Activated CD4-positive, alpha-beta T cell treated with anti-CD3 and anti-CD28 coated beads, Interleukin-10, Interleukin-2, amounts not matched to agents 100 ng/mL and 50 ng/mL, durations not matched to agents 16 hours and 8 hours (primary cell): ENCODE results near the gene ATOX1.
A peak's percentile ranks its signal among the peaks of the same experiment; 100 is the strongest.
"Not testable (repeated sequence)": the region's sequence is repeated elsewhere in the genome, so short reads cannot be mapped to it uniquely, and the experiment has no call there.

Source experiments
- DNase-seq: peaks from one replicate; pipeline ENCODE4 v3.0.0-alpha.2; 2020

Gene ATOX1, protein sequence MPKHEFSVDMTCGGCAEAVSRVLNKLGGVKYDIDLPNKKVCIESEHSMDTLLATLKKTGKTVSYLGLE

DNA sequence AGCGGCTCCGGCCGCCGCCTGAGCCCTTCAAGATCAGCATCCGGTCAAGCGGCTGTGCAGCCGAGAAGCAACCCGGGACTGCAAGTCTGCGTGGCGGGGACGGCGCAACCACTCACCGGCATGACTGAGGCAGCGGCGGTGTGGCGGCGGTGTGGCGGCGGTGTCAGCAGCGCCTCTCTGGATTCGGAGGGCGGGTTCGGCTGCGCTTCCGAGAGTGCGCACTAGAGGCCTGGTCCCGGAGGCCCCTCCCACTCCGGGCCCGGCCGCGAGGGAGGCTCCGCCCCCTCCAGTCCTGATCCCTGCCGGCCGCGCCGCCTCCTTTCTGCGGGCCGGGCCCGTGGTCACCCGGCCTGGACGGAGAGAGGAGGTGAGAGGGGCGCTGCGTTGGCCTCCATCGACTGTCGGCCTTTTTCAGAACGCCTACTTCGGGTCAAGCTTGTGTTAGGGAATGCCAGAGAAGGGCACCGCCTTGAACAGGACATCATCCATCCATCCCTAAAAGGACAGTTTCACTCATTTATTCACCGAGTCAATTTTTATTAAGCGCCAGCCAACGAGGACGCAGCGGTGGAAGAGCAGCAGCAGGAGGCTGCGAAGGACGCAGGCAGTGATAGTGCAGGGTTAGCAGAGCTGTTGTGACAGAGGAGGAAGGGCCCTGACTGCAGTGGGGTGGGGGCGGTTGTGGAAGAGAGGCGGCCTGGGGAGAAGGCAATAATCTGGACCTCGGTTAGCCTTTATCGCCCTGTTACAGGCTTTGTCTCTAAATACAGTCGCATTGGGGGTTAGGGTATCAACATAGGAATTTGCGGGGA is at the start of gene ATOX1:
Gene ATOX1 (minus strand): TSS at position 202 of the 812 bp plus-strand sequence. CDS start 80 bp downstream, at position 122.
- DNase-seq = peak; percentile 95

DNA sequence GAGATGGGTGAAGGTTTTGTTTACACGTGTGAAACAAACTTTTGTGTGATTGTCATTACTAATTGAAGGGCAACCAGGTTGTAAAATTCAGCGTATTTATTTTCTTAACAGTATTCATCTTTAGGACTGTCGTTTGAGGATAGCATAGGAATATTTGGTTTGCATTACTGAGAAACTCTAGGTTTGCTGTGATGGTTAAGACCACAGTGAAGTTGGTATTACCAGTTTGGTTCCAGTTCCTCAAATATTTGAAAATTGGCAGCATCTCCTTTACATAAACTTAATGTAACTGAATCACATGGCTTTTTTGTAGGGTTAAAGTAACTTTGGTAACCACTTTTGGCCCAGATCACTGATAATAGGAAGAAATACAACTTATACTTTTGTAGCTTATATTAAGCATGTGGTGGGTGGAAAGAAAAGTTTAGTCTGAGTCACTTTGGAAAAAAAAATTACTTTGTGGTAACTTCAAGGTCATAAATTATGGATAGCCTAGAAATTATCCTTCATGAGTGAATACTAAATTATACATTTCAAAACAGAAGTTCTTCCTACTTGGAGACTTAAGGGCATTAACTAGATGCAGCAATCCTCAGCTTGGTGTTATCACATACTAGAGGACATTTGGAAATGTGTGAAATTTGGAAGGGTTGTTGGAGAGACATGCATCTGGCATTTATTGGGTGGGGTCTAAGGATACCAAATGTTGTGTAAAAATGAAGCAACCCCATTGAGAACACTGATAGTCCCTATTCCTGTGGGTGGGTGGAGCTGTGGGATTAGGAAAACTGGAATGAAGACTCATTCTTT is 47.2 kb upstream of the ATOX1 start:
- DNase-seq = no peak

DNA sequence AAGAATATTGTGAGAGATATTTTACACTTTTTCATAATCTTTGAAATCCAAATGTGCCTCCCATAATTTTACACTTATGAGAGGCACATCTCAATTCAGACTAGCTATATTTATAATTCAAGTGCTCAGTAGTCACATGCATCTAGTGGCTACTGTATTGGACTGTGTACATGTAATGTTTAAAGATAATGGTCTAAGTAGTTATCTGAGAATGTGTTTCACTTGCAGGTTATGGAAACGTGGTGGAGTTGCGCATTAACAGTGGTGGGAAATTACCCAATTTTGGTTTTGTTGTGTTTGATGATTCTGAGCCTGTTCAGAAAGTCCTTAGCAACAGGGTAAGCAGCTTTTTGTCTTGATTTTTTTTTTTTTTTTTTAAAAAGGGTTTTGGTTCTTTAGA is 42.1 kb upstream of the ATOX1 start:
- DNase-seq = no peak

DNA sequence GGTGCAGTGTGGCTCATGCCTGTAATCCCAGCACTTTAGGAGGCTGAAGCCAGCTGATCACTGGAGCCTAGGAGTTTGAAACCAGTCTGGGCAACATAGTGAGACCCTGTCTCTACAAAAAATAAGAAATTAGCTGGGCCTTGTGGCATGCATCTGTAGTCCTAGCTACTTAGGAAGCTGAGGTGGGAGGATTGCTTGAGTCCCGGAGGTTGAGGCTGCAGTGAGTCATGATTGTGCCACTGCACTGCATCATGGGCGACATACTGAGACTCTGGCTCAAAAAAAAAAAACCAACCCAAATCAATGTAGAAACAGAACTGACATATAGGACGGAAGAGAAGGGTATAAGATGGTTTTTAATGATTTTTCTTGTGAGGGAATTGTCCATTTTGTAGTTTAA is 41.0 kb upstream of the ATOX1 start:
- peak; percentile 35 for DNase-seq

DNA sequence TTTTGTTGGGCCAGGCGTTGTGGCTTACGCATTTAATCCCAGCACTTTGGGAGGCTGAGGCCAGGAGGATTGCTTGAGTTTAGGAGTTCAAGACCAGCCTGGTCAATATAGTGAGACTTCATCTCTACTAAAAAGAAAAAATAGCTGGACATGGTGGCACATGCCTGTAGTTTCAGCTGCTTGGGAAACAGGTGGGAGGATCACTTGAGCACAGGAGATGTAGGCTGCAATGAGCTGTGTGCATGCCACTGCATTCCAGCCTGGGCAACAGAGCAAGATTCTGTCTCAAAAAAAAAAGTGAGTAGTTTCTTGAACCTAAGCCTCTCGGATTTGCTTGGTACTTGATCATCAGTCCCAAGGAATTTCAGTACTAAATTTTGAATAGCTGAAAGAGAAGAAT is 40.2 kb upstream of the ATOX1 start:
- DNase-seq = no peak

DNA sequence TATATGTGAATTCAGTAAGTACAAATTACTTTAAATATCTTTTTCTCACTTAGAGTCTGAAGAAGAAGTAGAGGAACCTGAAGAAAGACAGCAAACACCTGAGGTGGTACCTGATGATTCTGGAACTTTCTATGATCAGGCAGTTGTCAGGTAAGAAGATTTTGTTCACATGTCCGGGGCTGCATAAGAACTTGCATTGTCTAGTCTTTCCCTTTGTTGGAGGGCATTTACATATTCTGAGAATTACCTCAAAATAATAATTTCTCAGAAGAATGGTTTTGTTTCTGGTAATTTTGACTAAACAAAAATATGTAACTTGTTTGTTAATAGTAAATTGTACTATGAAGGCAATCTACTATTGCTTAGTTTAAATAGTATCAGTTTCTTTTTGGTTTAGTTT is 37.0 kb upstream of the ATOX1 start:
- no peak for DNase-seq

DNA sequence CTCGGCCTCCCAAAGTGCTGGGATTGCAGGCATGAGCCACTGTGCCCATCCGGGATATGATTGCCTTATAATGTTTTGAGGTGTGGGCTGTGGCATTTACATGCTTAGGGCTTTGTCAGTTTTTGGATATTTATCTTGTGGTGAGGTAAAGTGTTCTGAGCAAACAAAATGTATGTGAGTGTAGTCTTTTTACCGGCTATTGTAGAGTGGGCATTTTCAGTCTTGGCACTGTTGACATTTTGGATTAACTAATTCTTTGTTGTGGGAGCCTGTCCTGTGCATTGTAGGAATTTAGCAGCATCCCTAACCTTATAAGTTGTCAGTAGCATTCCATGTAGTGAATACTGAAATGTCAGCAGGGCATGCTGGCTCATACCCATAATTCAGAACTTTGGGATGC is 34.9 kb upstream of the ATOX1 start:
- DNase-seq = no peak

DNA sequence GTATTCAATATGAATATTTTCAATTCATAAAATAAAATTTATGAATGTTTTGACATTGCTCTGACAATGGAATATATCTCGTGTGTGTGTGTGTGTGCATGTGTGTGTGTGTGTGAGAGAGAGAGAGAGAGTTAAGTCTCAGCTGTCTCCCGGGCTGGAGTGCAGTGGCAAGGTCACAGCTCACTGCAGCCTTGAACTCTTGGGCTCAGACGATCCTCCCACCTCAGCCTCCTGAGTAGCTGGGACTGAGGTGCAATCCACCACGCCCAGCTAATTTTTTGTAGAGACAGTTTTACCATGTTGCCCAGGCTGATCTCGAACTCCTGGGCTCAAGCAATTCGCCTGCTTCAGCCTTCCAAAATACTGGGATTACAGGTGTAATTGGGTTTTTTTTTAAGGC is 29.4 kb upstream of the ATOX1 start:
- no peak for DNase-seq

DNA sequence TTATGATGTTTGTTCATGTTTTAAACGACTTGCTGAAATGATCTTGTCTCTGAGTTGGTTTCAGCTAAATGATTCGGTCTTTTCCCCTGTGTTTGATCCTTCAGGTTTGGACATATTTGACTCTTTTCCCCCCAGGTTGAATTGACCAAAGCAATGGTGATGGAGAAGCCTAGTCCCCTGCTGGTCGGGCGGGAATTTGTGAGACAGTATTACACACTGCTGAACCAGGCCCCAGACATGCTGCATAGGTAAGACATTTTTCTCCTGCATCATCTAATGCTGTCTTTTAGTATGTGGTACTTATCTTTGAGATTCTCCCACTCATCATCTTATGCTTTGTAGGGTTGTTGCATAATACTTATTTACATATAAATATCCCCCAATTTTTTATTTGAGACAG is 28.0 kb upstream of the ATOX1 start:
- no peak for DNase-seq

DNA sequence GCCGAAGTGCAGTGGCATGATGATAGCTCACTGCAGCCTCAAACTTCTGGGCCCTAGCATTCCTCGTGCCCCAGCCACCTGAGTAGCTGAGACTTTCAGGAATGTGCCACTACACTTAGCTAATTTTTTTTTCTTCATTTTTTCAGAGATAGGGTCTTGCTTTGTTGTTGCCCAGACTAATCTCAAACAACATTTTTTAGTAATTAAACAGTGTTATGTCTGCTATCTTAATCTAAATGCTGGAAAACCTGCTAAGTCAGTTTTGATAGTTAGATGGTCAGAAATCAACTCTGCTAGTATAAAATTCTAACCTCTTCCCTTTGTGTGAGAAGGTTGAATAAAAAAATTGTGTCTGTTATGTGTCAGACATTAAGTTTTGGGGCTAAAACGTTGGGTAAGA is 25.7 kb upstream of the ATOX1 start:
- DNase-seq = no peak

DNA sequence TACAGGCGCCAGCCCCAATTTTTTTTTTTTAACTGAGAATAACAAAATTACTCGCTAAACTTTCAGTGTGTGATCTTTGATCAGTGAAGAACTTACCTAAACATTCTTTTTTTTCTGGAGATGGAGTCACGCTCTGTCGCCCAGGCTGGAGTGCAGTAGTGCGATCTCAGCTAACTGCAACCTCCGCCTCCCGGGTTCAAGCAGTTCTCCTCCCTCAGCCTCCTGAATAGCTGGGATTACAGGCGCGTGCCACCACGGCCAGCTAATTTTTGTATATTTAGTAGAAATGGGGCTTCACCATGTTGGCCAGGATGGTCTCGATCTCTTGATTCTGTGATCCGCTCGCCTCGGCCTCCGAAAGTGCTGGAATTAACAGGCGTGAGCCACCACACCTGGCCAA is 25.2 kb upstream of the ATOX1 start:
- not testable (repeated sequence) for DNase-seq

DNA sequence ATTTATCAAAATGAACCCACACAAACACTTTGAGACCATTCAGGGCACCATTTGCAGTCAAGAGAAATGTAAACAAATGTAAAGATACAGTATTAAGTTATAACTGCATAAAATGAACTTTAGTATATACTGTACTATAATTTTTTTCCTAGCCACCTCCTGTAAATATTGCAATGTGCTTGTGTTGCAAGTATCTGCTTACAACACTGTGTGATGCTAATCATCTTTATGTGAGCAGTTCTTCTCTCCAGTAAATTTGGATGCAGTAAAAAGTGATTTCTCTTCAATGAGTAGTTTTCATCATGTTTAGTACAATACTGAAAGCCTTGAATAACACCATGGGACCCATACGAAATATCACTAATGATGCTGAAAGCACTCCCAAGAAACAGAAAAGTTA is 22.8 kb upstream of the ATOX1 start:
- no peak for DNase-seq

DNA sequence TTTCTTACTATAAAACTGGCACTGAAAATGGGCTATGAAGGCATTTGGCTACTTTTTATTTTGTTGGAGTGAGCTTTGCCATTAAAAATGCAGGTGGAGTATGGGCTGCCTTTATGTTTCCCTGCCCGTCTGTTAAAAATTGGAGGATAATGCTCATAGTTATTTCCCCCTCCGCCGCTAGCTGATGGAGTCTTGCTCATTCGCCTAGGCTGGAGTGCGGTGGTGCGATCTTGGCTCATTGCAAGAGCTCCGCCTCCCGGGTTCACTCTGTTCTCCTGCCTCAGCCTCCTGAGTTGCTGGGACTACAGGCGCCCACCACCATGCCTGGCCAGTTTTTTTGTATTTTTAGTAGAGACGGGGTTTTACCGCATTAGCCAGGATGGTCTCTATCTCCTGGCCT is 21.9 kb upstream of the ATOX1 start:
- no peak for DNase-seq

DNA sequence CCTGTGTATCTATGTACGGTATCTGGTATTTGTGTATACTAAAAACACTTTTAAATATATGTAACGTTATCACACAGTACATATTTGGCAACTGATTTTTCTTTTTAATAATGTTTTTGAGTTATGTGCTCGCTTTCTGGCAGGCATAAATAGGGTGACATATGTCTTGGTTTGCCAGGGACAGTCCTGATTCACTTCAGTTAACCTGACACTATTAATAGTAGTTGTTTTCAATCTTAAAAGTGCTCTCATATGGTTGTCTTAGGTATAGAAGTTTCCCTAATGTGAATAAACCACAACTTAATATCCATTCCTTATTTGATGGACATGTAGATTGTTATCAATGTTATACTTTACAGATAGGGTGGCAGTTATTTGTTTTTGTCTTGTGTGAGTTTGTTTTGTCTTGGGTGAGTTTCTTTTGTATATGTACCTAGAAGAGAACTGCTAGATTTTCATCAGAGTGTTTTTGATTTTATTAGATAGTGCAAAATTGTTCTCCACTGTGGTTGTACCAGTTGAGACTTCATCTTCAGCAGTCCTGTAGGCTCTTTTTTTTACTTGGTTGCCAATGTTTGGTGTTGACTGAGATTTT is 21.2 kb upstream of the ATOX1 start:
- no peak for DNase-seq

DNA sequence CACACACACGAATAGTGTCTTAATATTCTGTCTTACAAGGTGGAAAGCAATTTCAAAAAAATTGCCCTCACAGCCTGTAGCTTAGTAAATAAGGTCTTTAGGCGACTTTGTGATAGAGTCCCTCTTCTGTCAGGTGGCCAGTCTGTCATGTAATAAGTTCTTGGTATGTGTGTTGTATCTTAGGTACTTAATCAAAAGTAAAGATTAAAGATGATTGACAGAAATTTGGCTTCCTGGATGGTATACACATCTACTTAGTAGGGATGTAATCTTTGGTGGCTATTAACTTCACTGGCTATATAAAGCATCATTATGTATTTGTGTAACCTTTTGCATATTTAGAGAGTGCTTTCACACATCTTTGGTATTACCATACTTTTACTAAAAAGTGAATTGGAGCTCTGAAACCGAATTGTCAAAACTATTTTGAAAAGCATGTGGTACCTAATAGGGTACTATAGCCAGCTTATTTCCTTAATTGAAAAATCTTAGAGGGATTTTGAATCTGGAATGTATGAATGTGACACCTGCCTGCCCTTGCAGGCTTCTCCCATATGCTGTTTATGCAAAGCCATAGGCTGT is 16.7 kb upstream of the ATOX1 start:
- DNase-seq = no peak

DNA sequence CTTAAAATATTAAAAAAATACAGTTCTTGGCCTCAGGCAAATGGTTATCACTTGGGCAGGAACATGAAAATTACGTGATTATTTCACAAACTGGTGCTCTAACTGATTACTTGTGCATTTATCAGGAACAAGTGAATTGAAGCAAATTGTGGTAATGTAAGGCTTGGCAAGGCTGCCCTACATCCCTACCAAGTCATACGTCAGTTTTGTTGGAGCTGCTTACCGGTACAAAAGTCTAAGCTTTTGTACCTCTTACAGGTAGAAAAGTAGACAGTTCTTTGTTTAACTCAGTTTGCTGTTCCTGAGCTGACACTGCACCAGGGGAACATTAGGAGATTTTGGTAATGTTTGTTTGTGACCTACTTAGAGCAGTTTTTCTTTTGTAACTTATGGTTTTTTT is 15.5 kb upstream of the ATOX1 start:
- DNase-seq = no peak

DNA sequence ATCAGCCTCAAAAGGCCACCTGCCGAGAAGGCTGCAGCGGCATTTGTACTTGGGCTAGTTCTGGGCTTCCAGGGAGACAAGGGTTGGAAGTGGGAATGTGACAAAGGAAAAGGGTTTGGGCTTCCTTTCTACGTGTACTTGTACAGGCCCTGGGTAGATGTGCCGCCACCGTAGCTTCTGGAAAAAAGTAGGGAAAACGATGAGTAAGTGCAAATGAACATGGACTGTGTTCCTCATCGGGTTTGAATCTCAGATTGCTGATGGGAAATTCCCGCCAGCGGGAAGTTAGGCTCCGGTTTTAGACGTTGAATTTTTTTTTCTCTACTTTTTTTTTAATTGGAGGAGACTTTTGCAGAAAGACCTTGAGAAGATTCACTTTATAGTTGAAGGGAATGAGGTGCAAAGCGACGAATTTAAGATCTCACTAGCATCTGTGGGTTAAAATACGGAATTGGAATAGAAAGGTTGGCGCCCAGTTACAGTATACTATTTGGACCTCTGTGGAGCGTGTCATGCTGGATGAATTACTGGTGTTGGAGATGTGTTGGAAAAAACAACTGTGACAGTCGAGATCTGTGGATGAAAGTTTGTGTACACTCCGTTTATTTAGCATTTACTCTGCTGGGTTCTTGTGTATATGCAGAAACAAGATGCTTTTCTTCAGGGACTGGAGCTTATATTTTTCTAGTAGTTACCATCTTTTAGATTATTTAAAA is 14.6 kb upstream of the ATOX1 start:
- no peak for DNase-seq

DNA sequence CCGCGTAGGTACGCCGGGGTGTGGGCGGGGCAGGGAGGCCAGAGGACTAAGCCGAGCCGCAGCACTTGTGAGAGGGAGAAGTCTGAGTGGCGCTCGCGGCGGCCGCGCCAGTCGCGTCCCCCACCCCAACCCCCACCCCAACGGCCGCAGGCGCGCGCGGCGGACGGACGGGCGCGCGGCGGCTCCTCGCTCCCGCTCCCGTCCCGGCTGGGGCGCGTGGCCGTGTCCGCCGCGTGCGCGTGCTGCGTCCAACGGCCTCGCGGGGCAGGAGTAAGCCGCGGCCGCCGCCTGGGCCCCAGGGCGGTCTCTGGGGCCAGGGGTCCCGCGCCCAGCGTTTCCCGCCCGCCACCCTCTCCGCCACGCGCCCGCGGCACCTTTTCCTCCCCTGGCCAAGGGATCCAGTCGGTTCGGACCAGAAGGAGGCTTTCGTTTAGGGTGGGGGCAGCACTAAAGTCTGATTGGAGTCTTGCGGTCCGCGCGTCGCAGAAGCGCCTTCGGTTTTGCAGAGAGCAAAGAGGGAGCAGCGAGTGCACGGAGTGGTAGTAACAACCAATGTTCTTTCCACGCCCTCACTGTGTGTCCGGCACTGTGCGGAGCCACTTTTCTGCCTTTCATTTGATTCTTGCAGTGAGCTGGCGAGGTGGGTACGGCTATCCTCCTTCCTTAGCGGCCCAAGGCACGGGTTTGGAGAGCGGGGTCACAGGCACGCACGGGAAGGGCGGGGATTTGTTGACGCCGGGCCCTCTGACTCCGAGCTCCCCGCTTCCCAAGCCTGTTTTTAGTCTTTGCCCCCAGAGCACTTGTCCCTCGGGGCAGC is 13.8 kb upstream of the ATOX1 start:
- DNase-seq = peak; percentile 45

DNA sequence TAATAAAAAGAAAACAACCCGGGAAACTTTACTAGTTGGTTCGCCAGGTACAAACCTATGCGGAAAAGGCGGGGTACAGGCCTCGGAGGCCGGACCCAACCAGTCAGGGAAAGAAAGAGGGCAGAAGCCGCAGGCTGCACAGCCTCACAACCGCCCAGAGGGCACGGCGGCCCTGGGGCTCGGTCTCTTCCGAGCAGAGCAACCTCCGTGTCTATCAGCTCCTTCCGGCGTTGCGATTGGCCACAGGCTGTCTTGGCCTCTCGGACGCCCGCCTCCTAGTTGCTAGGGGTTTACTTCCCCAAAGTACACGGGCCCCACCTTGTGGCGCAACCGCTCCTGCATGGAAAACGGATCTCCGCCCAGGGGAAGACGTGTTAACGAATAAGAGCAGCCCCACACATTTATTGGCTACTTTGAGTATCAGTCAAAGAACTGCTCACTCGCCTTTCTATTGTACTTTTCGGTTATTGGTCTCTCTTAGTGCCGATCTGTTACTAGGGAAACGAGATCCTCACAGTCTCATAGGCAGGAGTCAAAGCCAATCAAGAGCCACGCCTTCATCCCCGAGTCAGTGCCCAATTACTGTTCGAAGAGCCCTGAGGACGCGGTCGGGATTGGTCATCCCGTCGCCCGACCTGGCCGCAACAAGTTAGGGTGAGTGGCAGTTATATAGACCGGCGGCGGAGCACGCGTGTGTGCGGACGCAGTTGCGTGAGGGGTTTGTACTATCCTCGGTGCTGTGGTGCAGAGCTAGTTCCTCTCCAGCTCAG is 13.0 kb upstream of the ATOX1 start, which contains the start of gene G3BP1:
Gene G3BP1 (plus strand): TSS at position 696 of the 770 bp plus-strand sequence. CDS start 14,667 bp downstream, outside the sequence.
- peak; percentile 100 for DNase-seq

DNA sequence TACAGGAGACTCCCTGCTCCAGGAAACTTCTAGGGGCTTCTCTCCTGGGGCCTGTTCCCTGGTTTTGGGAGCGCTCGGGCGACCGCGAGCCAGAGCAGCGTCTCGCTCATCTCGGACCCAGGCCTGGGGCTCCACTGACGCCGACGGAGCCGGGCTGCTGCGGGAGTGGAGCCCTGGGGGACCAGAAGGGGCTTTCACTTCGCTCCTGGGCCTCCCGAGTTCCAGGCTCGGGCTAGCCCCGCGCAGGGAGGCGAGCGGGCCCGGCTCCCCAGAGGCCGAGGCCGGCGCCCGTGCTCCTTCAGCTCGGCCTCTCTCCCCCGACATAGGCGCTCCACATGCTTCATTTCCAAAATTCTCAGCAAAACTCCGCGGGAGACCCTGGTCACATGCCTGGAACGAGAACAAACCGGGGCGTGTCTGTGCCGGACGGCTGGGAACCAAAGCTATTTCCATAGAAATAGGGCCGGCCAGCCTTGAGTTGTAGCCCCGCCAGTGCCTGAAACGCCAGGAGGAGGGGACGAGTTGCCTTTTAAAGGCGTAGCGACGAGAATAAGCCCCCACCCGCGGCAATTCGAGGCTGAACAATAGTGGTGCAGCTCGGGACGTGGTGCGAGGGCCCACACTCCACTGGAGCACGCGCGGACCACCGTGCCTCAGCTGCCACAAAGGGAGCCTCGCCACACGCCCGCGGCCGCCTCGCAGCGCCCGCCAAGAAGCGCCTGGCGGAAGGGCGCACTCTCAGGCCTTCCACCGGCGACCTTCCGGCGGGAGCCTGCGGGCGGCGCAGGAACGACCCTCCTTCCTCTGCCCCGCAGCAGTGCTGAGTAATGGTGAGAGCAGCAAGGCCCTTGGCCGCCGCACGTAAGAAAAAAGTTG is 12.2 kb upstream of the ATOX1 start:
- no peak for DNase-seq
